ENCODE results near the gene NSUN3. TPM values are rescaled to one million over a fixed set of nuclear protein-coding genes. Genes with fewer than 3 reads are reported as not detected.
"Not testable (repeated sequence)": the region's sequence is repeated elsewhere in the genome, so short reads cannot be mapped to it uniquely, and the experiment has no call there.

Gene NSUN3
- total RNA-seq, 1 experiment from 2014 or later = 14.4 TPM

DNA sequence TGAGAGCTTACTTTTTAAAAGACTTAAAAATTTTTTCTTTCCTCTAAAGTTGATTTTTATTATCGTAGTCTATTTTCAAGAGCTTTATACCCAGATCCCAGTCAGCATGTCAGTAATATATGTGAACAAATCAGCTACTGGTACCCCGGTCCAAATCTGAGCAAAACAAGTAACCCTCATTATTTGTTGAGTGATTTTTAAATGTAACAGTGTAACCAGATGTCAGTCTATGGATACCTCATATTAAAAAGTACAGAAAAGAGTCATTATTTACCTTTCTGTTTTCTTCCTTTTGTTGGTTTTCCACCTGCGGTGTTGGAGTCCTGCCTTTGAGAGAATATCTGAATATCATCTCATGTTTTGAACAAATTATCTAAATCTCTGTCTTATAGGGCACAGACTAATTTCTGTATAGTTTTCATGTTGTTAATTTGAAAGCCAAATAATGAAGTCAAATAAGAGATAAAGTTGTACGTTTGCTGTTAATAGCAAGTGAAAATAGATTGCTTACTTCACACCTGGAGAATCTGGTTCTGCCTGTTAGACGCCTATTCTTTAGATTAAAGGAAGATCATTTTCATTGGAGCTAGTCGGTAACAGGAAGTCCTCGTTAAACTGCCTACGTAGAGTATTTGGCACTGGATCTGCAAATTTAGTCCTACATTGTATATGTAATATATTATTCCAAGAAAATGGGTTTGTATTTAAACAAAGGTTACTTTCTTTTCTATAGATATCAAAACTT, 34.6 kb upstream of the NSUN3 start, which contains the start of gene STX19:
STX19 (minus strand) TSS at position 505 of the 745 bp plus-strand sequence. CDS start 13,328 bp downstream, outside the sequence.
- intact Hi-C loops (cut with micrococcal nuclease; ENCODE audit: unreplicated experiment) = no loop called here
- TF ChIP-seq SIN3A (IDR thresholded peaks at IDR 0.05; ENCODE audit: borderline replicate concordance, insufficient read depth, low read depth, low read length) = no peak
- no peak for TF ChIP-seq POLR2AphosphoS5 (IDR thresholded peaks at IDR 0.05; ENCODE audit: low read depth, low read length)
- TF ChIP-seq, protein P1, sequence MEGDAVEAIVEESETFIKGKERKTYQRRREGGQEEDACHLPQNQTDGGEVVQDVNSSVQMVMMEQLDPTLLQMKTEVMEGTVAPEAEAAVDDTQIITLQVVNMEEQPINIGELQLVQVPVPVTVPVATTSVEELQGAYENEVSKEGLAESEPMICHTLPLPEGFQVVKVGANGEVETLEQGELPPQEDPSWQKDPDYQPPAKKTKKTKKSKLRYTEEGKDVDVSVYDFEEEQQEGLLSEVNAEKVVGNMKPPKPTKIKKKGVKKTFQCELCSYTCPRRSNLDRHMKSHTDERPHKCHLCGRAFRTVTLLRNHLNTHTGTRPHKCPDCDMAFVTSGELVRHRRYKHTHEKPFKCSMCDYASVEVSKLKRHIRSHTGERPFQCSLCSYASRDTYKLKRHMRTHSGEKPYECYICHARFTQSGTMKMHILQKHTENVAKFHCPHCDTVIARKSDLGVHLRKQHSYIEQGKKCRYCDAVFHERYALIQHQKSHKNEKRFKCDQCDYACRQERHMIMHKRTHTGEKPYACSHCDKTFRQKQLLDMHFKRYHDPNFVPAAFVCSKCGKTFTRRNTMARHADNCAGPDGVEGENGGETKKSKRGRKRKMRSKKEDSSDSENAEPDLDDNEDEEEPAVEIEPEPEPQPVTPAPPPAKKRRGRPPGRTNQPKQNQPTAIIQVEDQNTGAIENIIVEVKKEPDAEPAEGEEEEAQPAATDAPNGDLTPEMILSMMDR (IDR thresholded peaks at IDR 0.05) = no peak
- no TSS peak for BruUV-seq (replicated peaks)
- H3K4me3 ChIP-seq (ENCODE audit: low read depth in 2 of 2, low read length in 2 of 2) = no peak within 1 kb of the TSS
- no peak for DNase-seq (ENCODE audit: low read depth, low spot score)
- in situ Hi-C loops (cut with HindIII; ENCODE audit: low pct_unique_long_range_greater_than_20kb, low sequenced_read_pairs) = no loop called here
- ChIA-PET CTCF (no interaction called here), POLR2A (interaction anchor here (0.5 to 0.8 kb wide), 2 partner anchors 49 to 93 kb away, joined by 3 to 4 read pairs; no protein-coding TSS in a partner anchor)
- no peaks in the 10 kb centered on the region; the same call in 1 of the 2 replicates for H3K4me1 ChIP-seq (ENCODE audit: control insufficient read depth, insufficient read depth, low read length)
- H3K36me3 ChIP-seq (ENCODE audit: control insufficient read depth, insufficient read depth, low read length) = no peaks in the 10 kb centered on the region
- H3K9me3 ChIP-seq (ENCODE audit: control insufficient read depth, insufficient read depth, low read depth, low read length) = no peaks in the 10 kb centered on the region
- H3K27me3 ChIP-seq (ENCODE audit: control insufficient read depth, insufficient read depth, low read length) = no peaks in the 10 kb centered on the region
- ATAC-seq = no peak
- H3K27ac ChIP-seq (ENCODE audit: low read length) = no peak within 1 kb of the TSS

DNA sequence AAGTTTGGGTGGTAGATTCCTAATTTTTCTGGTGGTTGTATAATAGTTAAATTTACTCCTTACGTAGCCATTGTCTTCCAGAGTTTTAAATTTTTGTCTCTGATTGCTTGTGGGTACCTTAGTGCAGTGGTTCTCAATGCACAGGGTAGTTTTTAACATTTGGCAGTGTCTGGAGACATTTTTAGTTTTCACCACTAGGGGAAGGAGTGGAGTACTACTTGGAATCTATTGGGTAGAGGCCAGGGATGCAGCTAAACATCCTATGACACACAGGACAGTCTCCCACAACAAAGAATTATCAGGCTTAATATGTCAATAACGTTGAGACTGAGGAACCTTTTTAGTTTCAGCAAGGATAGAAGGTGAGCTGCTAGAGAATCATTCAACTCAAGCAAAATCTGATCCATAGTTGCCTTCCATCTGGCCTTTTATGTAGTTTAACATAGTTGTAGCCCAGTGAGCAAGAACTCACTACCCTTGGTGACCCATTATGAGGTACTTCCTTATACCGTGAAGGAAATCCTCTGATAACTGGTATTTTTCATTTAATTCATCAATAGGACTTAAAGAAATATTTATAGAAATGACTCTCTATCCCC, 25.9 kb upstream of the NSUN3 start:
- Histone ChIP-seq H3K4me1 (ENCODE audit: control insufficient read depth, insufficient read depth, low read length) (no peaks in the 10 kb centered on the region), H3K4me3 (ENCODE audit: low read depth in 2 of 2, low read length in 2 of 2) (no peak overlapping the region), H3K27ac (ENCODE audit: low read length) (no peak overlapping the region), H3K27me3 (ENCODE audit: control insufficient read depth, insufficient read depth, low read length) (no peaks in the 10 kb centered on the region), H3K36me3 (ENCODE audit: control insufficient read depth, insufficient read depth, low read length) (no peaks in the 10 kb centered on the region), H3K9me3 (ENCODE audit: control insufficient read depth, insufficient read depth, low read depth, low read length) (no peaks in the 10 kb centered on the region)
- intact Hi-C loops (cut with micrococcal nuclease; ENCODE audit: unreplicated experiment) (no loop called here), in situ Hi-C loops (cut with HindIII; ENCODE audit: low pct_unique_long_range_greater_than_20kb, low sequenced_read_pairs) (no loop called here)
- TF ChIP-seq, protein P1 (IDR thresholded peaks at IDR 0.05) = peak; percentile 71
- no peak for TF ChIP-seq POLR2AphosphoS5 (IDR thresholded peaks at IDR 0.05; ENCODE audit: low read depth, low read length)
- peak; percentile 28 for DNase-seq (ENCODE audit: low read depth, low spot score)
- no TSS peak for BruUV-seq (replicated peaks)
- peak; percentile 76; the same call in 1 of the 2 replicates for ATAC-seq
- POLR2A ChIA-PET = no interaction called here
- CTCF ChIA-PET = interaction anchor here (0.9 kb wide), 1 partner anchor 33 kb away, joined by 5 read pairs; no protein-coding TSS in a partner anchor

DNA sequence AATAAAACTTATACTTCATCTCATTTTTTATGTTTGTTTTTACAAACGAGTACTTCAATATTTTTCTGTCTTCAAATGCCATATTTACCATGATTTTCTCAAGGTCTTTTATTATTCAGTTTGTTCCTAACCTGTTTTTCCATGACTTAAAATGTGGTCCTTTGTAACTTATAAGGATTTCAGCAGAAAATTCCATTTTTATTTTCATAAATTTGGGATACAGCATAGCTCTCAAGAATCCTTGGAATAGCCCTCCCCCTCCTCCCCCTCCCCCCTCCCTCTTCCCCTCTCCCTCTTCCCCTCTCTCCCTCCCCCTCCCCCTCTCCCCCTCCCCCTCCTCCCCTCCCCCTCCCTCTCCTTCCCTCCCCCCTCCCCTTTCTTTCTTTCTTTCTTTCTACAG, 19.6 kb upstream of the NSUN3 start:
- ChIA-PET POLR2A (no interaction called here), CTCF (no interaction called here)
- Histone ChIP-seq H3K9me3 (ENCODE audit: control insufficient read depth, insufficient read depth, low read depth, low read length) (no peaks in the 10 kb centered on the region), H3K4me3 (ENCODE audit: low read depth in 2 of 2, low read length in 2 of 2) (no peak overlapping the region), H3K36me3 (ENCODE audit: control insufficient read depth, insufficient read depth, low read length) (no peaks in the 10 kb centered on the region), H3K27ac (ENCODE audit: low read length) (no peak overlapping the region), H3K4me1 (ENCODE audit: control insufficient read depth, insufficient read depth, low read length) (no peaks in the 10 kb centered on the region), H3K27me3 (ENCODE audit: control insufficient read depth, insufficient read depth, low read length) (no peaks in the 10 kb centered on the region)
- TF ChIP-seq POLR2AphosphoS5 (IDR thresholded peaks at IDR 0.05; ENCODE audit: low read depth, low read length) = no peak
- intact Hi-C loops (cut with micrococcal nuclease; ENCODE audit: unreplicated experiment) = no loop called here
- ATAC-seq (no peak), DNase-seq (ENCODE audit: low read depth, low spot score) (no peak)
- BruUV-seq (replicated peaks) = no TSS peak
- in situ Hi-C loops (cut with HindIII; ENCODE audit: low pct_unique_long_range_greater_than_20kb, low sequenced_read_pairs) = no loop called here

DNA sequence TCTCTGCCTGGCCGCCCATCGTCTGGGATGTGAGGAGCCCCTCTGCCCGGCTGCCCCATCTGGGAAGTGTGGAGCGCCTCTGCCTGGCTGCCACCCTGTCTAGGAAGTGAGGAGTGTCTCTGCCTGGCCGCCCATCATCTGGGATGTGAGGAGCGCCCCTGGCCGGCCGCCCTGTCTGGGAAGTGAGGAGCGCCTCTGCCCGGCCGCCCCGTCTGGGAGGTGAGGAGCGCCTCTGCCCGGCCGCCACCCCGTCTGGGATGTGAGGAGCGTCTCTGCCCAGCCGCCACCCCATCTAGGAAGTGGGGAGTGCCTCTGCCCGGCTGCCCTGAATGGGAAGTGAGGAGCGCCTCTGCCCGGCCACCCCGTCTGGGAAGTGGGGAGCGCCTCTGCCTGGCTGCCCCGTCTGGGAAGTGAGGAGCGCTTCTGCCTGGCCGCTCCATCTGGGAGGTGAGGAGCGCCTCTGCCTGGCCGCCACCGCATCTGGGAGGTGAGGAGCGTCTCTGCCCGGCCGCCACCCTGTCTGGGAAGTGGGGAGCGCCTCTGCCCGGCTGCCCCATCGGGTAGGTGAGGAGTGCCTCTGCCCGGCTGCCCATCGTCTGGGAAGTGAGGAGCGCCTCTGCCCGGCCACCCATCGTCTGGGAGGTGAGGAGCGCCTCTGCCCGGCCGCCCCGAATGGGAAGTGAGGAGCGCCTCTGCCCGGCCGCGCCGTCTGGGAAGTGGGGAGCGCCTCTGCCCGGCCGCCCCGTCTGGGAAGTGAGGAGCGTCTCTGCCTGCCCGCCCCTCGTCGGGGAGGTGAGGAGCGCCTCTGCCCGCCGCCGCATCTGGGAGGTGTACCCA, 18.5 kb upstream of the NSUN3 start:
- DNase-seq (ENCODE audit: low read depth, low spot score); H3K27me3 ChIP-seq (ENCODE audit: control insufficient read depth, insufficient read depth, low read length); H3K36me3 ChIP-seq (ENCODE audit: control insufficient read depth, insufficient read depth, low read length); H3K4me1 ChIP-seq (ENCODE audit: control insufficient read depth, insufficient read depth, low read length); H3K27ac ChIP-seq (ENCODE audit: low read length); CTCF ChIA-PET; H3K4me3 ChIP-seq (ENCODE audit: low read depth in 2 of 2, low read length in 2 of 2); ATAC-seq; intact Hi-C loops (cut with micrococcal nuclease; ENCODE audit: unreplicated experiment); H3K9me3 ChIP-seq (ENCODE audit: control insufficient read depth, insufficient read depth, low read depth, low read length); POLR2A ChIA-PET; BruUV-seq (replicated peaks); in situ Hi-C loops (cut with HindIII; ENCODE audit: low pct_unique_long_range_greater_than_20kb, low sequenced_read_pairs): not testable (repeated sequence)
